ENCODE measurements around the gene FOXK1. TPM values are rescaled to one million over a fixed set of nuclear protein-coding genes. Genes with fewer than 3 reads are reported as not detected.
A peak's percentile ranks its signal among the peaks of the same experiment; 100 is the strongest.

FOXK1 gene
- total RNA-seq, 2 experiments from 2014 or later: 25.9 to 26.6 TPM

DNA sequence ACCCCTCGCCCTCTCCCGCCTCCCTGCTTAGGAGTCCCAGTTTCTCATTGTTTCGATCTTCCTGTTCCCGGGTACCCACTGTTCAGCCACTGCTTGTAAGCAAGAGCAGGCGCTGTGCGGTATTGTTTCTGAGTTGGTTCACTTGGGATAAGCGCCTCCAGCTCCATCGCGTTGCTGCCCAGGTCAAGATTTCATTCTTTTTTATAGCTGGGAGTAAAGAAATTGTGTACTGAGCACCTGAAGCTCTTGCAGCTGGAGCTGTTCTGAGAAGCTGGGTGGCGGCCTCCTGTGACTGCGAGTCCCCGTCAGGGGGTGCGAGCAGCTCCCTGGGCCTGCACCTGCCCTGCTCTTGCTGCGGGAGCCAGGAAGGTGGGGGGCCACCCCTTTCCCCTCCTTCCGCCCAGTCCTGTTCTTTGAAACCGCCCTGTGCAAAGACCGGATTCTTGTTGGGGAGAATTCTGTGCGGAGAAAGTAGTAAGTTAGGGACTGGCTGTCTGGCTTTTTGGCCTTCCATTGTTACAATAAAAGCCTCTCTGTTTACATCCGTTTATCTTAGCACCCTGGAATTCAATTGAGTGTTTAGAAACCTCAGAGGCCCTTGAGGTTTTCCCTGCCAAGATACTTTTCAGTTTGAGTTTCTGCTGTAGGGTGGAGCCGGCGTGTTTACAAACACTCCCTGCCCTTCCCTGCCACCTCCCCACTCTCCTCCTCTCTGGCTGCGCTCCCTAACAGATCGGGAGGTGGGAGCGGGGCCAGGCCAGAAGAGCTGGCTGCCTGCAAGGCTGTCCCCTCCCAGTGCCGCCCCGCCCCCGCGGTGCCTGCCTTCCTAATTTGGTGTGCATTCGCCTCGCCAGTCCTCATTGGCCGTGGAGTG lies 62.5 kb downstream of the FOXK1 start:
- ChIA-PET CTCF (interaction anchor here (3.4 kb wide), 1 partner anchor 10 kb away, joined by 21 read pairs; no protein-coding TSS in a partner anchor), POLR2A (interaction anchor here (0.6 to 2.4 kb wide), 3 partner anchors 31 to 103 kb away, joined by 3 to 13 read pairs (median 3); partner anchors contain the start of gene AP5Z1)
- peak overlapping the region; percentile 81 for H3K4me3 Mint-ChIP-seq
- peaks cover 56% of the 10 kb centered on the region for H3K4me1 Mint-ChIP-seq (ENCODE audit: low read depth)
- H3K27ac Mint-ChIP-seq: peak overlapping the region; percentile 91
- intact Hi-C loops (cut with micrococcal nuclease): loop anchor here (1.0 to 2.0 kb wide), 3 partner anchors 20 to 60 kb away; partner anchors contain the start of gene AP5Z1
- DNase-seq: peak; percentile 81
- peaks cover 30% of the 10 kb centered on the region for H3K36me3 Mint-ChIP-seq
- no peaks in the 10 kb centered on the region for H3K27me3 Mint-ChIP-seq
- H3K9me3 Mint-ChIP-seq: no peaks in the 10 kb centered on the region

GRCh38 chr7:4745265-4745919 lies 63.3 kb downstream of the FOXK1 start:
- H3K36me3 Mint-ChIP-seq: peaks cover 30% of the 10 kb centered on the region
- no peak for DNase-seq
- intact Hi-C loops (cut with micrococcal nuclease): loop anchor here (1.0 to 2.0 kb wide), 3 partner anchors 21 to 61 kb away; partner anchors contain the start of gene AP5Z1
- H3K4me3 Mint-ChIP-seq: peak overlapping the region; percentile 81
- H3K27ac Mint-ChIP-seq: peak overlapping the region; percentile 91
- peaks cover 52% of the 10 kb centered on the region for H3K4me1 Mint-ChIP-seq (ENCODE audit: low read depth)
- no peaks in the 10 kb centered on the region for H3K27me3 Mint-ChIP-seq
- H3K9me3 Mint-ChIP-seq: no peaks in the 10 kb centered on the region
- POLR2A ChIA-PET: interaction anchor here (0.7 to 2.4 kb wide), 5 partner anchors 30 to 165 kb away, joined by 3 to 15 read pairs (median 3); partner anchors contain the start of genes AP5Z1 and RADIL
- CTCF ChIA-PET: interaction anchor here (1.4 to 3.4 kb wide), 2 partner anchors 9 to 61 kb away, joined by 4 to 21 read pairs; no protein-coding TSS in a partner anchor

DNA sequence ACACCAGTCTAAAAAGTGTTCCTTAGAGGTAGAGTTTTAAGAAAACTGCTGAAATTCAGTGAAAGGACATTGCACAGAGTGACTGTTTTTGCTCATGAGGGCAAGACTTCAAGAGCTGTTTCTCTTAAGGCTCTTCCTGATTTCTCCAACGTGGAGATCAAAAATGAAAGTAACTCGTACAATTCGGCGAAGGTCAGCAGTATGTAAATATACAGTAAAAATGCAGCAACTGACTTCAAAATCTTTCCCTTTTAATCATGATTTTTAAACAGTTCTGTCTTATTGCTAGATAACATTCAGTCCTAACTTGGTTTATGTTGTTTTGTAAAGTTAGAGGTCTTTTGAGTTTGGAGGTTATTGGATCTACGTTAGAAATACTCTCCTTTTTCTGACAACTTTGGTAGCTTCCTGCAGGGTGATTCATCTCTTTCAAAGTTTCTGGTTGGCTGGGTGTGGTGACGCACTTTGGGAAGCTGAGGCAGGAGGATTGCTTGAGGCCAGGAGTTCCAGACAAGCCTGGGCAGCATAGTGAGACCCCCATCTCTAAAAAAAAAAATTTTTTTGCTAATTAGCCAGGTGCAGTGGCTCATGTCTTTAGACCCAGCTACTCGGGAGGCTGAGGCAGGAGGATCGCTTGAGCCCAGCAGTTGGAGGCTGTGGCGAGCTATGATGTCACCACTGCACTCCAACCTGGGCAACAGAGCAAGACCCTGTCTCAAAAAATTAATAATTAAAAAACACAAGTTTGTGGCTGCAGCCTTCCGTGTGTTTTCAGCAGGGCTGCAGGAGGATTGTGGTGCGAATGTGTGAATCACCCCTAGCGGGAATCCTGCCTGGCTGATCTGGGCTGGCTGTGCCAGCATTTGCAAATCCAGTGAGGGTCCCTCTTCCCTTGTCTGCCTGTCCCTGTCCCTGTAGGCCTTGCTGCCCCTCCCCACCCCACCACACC lies 64.2 kb downstream of the FOXK1 start:
- Mint-ChIP-seq H3K27me3 (no peaks in the 10 kb centered on the region), H3K4me1 (ENCODE audit: low read depth) (peaks cover 52% of the 10 kb centered on the region)
- intact Hi-C loops (cut with micrococcal nuclease): loop anchor here (1.0 to 2.0 kb wide), 4 partner anchors 21 to 105 kb away; partner anchors contain the start of gene AP5Z1

DNA sequence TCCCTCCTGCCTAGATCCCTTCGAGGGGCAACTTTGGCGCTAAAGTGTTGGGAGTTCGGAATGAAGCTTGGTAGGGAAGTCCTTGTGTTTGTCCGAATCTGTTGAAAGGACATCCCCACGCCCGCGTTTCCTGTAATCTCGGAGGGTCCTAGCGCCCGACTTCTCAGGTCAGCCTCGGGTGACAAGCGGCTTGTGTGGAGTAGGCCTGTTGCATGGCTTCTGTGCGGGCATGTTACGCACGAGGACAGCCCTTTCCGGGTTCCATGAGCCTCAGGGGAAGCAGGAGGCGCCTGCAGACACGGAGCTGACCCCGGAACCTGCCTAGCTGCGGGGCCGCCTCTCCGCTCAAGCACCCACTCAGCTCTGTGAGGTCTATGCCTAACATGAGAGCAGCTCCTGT lies 64.9 kb downstream of the FOXK1 start:
- DNase-seq: no peak
- Mint-ChIP-seq H3K27me3 (no peaks in the 10 kb centered on the region), H3K27ac (peak overlapping the region; percentile 67), H3K4me3 (peak overlapping the region; percentile 5), H3K36me3 (peaks cover 27% of the 10 kb centered on the region), H3K4me1 (ENCODE audit: low read depth) (peaks cover 52% of the 10 kb centered on the region), H3K9me3 (no peaks in the 10 kb centered on the region)
- intact Hi-C loops (cut with micrococcal nuclease): no loop called here
- CTCF ChIA-PET: interaction anchor here (0.9 kb wide), 1 partner anchor 105 kb away, joined by 4 read pairs; no protein-coding TSS in a partner anchor
- POLR2A ChIA-PET: interaction anchor here (0.6 to 2.2 kb wide), 4 partner anchors 21 to 105 kb away, joined by 3 to 15 read pairs (median 6); partner anchors contain the start of genes AP5Z1 and FOXK1

More for the DNA sequence above, 64.2 kb downstream of the FOXK1 start:
- CTCF ChIA-PET: interaction anchor here (0.9 to 3.4 kb wide), 3 partner anchors 8 to 105 kb away, joined by 4 to 21 read pairs (median 4); no protein-coding TSS in a partner anchor
- peaks cover 30% of the 10 kb centered on the region for H3K36me3 Mint-ChIP-seq
- H3K9me3 Mint-ChIP-seq: no peaks in the 10 kb centered on the region
- H3K27ac Mint-ChIP-seq: peak overlapping the region; percentile 91
- POLR2A ChIA-PET: interaction anchor here (0.7 to 2.2 kb wide), 4 partner anchors 29 to 166 kb away, joined by 3 to 15 read pairs (median 5); partner anchors contain the start of genes AP5Z1 and RADIL
- DNase-seq: peak; percentile 65
- H3K4me3 Mint-ChIP-seq: peak overlapping the region; percentile 81

- DNase-seq: no peak
- H3K4me3 Mint-ChIP-seq: no peak overlapping the region
- peaks cover 57% of the 10 kb centered on the region for H3K4me1 Mint-ChIP-seq (ENCODE audit: low read depth)
- peaks cover 24% of the 10 kb centered on the region for H3K36me3 Mint-ChIP-seq
- H3K27me3 Mint-ChIP-seq: no peaks in the 10 kb centered on the region
- peak overlapping the region; percentile 75 for H3K27ac Mint-ChIP-seq
- no peaks in the 10 kb centered on the region for H3K9me3 Mint-ChIP-seq
- intact Hi-C loops (cut with micrococcal nuclease): no loop called here
- ChIA-PET CTCF (interaction anchor here (0.9 kb wide), 1 partner anchor 106 kb away, joined by 4 read pairs; no protein-coding TSS in a partner anchor), POLR2A (interaction anchor here (1.5 to 2.2 kb wide), 3 partner anchors 28 to 106 kb away, joined by 5 to 15 read pairs (median 7); partner anchors contain the start of genes AP5Z1 and FOXK1)
These were observed 65.7 kb downstream of the FOXK1 start for GRCh38 chr7:4747746-4748145.

- Mint-ChIP-seq H3K27me3 (no peaks in the 10 kb centered on the region), H3K4me1 (ENCODE audit: low read depth) (peaks cover 62% of the 10 kb centered on the region), H3K27ac (peak overlapping the region; percentile 75), H3K9me3 (no peaks in the 10 kb centered on the region), H3K36me3 (peaks cover 22% of the 10 kb centered on the region), H3K4me3 (no peak overlapping the region)
- CTCF ChIA-PET: interaction anchor here (1.2 kb wide), 1 partner anchor 19 kb away, joined by 3 read pairs; no protein-coding TSS in a partner anchor
- DNase-seq: no peak
- intact Hi-C loops (cut with micrococcal nuclease): no loop called here
- POLR2A ChIA-PET: interaction anchor here (1.5 kb wide), 1 partner anchor 65 kb away, joined by 5 read pairs; the partner anchor contains the start of gene FOXK1
These were observed 66.2 kb downstream of the FOXK1 start for GRCh38 chr7:4748231-4748681.

GRCh38 chr7:4749363-4749762 lies 67.3 kb downstream of the FOXK1 start:
- no peak for DNase-seq
- Mint-ChIP-seq H3K27ac (peak overlapping the region; percentile 75), H3K4me1 (ENCODE audit: low read depth) (peaks cover 63% of the 10 kb centered on the region), H3K4me3 (no peak overlapping the region), H3K27me3 (no peaks in the 10 kb centered on the region), H3K36me3 (peaks cover 19% of the 10 kb centered on the region), H3K9me3 (no peaks in the 10 kb centered on the region)
- CTCF ChIA-PET: interaction anchor here (1.2 kb wide), 1 partner anchor 21 kb away, joined by 3 read pairs; no protein-coding TSS in a partner anchor
- POLR2A ChIA-PET: no interaction called here
- intact Hi-C loops (cut with micrococcal nuclease): no loop called here

DNA sequence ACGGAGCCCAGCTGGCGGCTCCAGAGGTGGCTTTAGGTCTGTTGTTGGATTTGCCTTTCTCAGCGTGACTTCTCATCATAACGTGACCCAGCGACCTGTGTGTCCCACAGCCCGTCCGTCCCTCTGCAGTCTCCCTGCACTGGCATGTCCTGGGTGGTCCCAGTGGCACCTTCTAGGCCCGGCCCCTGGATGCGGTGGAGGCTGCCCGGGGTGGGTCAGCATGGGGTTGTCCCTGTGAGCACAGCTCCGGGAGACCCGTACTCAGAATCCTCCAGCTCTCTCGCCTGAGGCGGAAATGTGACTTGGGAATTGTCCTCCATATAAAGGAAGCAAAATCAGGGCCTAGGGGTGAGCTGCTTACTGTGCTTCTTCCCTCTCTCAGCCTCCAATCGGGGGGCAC lies 67.7 kb downstream of the FOXK1 start:
- Mint-ChIP-seq H3K9me3 (no peaks in the 10 kb centered on the region), H3K4me1 (ENCODE audit: low read depth) (peaks cover 59% of the 10 kb centered on the region), H3K27me3 (no peaks in the 10 kb centered on the region), H3K4me3 (no peak overlapping the region), H3K36me3 (peaks cover 20% of the 10 kb centered on the region), H3K27ac (no peak overlapping the region)
- DNase-seq: no peak
- ChIA-PET CTCF (no interaction called here), POLR2A (no interaction called here)
- intact Hi-C loops (cut with micrococcal nuclease): no loop called here

DNA sequence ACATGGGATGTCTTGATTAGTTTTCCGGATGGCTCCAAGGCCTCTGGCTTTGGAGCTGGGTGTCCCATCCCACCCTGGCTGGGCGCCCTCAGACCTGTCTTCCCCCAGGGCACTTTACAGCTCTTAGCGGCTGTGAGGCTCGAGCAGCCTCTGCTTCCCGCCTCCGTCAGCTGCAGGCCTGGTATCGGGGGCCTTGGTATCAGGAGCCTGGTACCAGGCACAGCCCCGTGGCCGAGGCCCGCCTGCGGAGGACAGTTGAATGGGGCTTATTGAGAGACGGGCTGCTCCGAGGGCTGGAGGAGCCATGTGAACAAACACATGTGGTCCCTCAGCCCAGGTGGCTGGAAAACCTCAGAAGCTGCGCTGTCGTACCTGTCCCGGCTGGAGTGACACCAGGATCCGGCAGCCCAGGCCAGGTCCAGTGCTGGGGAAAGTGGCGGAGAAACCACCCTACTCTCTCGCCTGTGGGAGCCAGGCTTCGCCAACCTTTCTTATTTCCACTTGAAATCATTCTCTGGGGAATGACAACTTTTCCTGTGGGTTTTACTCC lies 69.4 kb downstream of the FOXK1 start:
- H3K27ac Mint-ChIP-seq: no peak overlapping the region
- H3K27me3 Mint-ChIP-seq: no peaks in the 10 kb centered on the region
- peaks cover 18% of the 10 kb centered on the region for H3K36me3 Mint-ChIP-seq
- POLR2A ChIA-PET: no interaction called here
- peaks cover 44% of the 10 kb centered on the region for H3K4me1 Mint-ChIP-seq (ENCODE audit: low read depth)
- CTCF ChIA-PET: no interaction called here
- DNase-seq: no peak
- H3K4me3 Mint-ChIP-seq: no peak overlapping the region
- intact Hi-C loops (cut with micrococcal nuclease): no loop called here
- no peaks in the 10 kb centered on the region for H3K9me3 Mint-ChIP-seq

DNA sequence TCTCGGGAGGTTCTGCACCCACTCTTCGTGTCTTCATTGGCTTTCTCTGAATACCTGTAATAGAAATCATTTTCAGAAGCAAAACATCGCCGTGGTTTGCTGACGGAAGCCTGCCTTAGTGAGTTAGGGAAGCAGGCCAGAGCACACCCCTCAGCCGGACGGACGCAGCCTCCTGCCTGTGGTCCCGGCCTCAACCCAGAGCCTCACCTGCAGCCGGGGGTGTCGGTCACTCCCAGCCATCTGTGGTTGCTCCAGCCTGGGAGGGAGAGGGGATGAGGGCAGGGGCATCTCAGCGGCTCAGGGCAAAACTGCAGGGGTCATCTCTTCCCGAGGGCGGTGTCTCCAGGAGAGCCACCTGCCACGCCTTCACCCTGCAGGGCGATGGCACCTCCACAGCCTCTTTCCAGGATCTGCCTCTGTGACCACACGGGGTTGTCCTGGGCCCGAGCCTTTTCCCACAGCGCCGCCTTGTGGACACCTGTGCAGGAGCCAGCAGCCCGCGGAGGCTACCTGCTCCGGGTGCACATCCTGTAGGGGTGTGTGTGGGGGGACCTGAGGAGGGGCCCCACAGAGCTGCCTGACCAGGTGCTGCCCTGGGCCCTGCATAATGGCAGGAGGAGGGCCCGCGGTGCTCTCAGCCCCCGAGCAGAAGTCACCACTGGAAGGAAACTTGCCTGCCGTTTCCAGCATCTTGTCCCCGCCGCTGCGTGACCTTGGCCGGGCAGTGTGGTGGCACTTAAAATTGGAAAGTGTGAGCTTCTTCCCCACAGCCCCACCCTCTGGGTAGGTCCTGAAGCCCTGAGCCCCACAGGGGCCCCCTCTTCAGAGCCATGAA lies 71.7 kb downstream of the FOXK1 start:
- Mint-ChIP-seq H3K4me3 (no peak overlapping the region), H3K27ac (no peak overlapping the region), H3K4me1 (ENCODE audit: low read depth) (peaks cover 22% of the 10 kb centered on the region), H3K9me3 (no peaks in the 10 kb centered on the region), H3K27me3 (no peaks in the 10 kb centered on the region), H3K36me3 (peaks cover 12% of the 10 kb centered on the region)
- ChIA-PET CTCF (interaction anchor here (0.7 to 3.2 kb wide), 11 partner anchors 9 to 1683 kb away, joined by 3 to 21 read pairs (median 4); partner anchors contain the start of genes AP5Z1 and FOXK1), POLR2A (no interaction called here)
- intact Hi-C loops (cut with micrococcal nuclease): loop anchor here (1.0 kb wide), 1 partner anchor 143 kb away; no protein-coding TSS in a partner anchor
- peak; percentile 90 for DNase-seq

Data from activated CD4-positive, alpha-beta memory T cell treated with anti-CD3 and anti-CD28 coated beads for 36 hours (primary cell).